ENCODE results near the gene HOXC5. TPM values are rescaled to one million over a fixed set of nuclear protein-coding genes. Genes with fewer than 3 reads are reported as not detected.

Gene HOXC5
- total RNA-seq, 1 experiment from 2014 or later: 0.07 TPM

GRCh38 chr12:54006559-54007220 lies 26.2 kb upstream of the HOXC5 start:
- DNase-seq (ENCODE audit: extremely low read depth, low read depth): no peak

DNA sequence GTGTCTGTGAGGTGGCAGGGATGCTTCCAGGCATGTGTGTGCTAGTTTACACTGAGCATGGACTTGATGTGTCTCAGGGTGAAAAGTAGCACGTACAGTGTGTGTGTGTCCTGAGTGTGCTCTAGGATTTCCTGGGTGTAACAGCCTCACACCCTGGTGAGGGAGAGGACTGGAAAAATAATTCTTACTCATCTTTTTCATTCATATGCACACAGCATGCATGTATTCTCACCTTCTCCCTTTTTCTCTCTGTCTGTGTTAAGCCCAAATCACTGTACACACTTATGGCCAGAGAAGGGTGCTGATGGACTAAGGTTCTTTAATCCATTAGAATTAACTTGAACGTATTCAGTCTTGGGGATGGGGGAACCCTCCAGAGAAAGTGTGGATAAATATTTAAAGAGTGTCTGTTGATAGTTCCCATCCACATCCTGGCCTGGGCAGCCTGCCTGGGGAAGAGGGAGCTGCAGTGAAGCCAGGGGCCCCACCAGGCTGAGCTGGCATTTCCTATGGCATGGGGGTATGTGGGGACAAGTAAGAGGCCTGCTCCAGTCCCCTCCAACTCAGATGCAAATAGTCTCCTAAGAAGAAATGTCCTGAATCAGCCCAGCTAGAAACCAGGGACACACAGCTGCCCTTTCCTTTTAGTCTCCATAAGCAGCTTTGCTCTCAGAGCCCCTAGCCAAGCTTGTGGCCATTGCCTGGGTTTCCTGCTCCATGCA lies 25.2 kb upstream of the HOXC5 start:
- DNase-seq (ENCODE audit: extremely low read depth, low read depth): no peak

- no peak for DNase-seq (ENCODE audit: extremely low read depth, low read depth)
Observed at GRCh38 chr12:54008260-54008552, 24.6 kb upstream of the HOXC5 start.

DNA sequence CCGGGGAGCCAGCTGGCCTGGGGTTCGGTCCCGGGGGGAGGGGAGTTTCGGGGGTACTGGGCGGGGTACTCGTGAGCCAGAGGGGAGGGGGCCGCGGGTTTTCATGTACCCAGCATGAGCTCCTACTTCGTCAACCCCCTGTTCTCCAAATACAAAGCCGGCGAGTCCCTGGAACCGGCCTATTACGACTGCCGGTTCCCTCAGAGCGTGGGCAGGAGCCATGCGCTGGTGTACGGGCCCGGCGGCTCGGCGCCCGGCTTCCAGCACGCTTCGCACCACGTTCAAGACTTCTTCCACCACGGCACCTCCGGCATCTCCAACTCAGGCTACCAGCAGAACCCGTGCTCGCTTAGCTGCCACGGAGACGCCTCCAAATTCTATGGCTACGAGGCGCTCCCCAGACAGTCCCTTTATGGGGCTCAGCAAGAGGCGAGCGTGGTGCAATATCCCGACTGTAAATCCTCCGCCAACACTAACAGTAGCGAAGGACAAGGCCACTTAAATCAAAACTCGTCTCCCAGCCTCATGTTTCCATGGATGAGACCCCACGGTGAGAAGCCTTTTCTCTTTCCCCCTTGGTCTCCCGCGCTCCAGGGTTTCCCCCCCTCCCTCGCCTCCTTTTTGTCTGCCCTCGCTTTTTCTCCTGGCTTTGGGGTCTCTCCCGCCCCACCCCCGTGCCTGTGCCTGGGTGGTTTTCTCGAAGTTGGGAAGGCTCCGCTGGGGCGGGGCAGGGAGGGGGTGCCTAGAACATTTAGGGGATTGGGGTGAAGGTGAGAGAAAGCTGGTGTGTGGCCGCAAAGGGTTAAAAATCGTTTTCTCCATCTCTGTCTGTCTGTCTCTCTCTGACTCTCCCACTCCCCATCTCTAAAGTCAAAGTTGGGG lies 23.4 kb upstream of the HOXC5 start:
- no peak for DNase-seq (ENCODE audit: extremely low read depth, low read depth)

- DNase-seq (ENCODE audit: extremely low read depth, low read depth): no peak
Observed at GRCh38 chr12:54010053-54010971, 22.5 kb upstream of the HOXC5 start.

DNA sequence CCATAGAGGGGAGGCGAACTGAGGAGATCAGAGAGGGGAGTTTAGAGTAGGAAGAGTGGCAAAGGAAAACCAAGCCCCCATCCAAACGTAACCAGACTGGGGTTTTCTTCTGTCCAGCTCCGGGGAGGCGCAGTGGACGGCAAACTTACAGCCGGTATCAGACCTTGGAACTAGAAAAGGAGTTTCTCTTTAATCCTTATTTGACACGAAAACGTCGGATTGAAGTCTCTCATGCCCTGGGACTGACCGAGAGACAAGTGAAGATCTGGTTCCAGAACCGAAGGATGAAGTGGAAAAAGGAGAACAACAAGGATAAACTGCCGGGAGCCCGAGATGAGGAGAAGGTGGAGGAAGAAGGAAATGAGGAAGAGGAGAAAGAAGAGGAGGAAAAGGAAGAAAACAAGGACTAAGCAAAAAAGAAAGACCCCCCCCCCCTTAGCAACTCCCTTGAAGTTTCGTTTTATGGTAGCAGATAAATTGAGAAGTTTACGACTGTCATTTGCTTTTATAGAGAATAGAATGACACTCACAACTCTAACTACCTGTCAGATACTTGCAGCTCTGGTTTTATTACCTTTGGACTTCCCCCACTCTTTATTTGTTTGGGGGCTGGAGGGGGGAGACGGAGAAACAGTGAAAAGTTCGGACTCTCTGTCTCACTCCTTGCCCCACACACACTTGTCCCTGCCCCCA lies 21.7 kb upstream of the HOXC5 start:
- DNase-seq (ENCODE audit: extremely low read depth, low read depth): no peak

GRCh38 chr12:54011665-54012532 lies 21.0 kb upstream of the HOXC5 start:
- no peak for DNase-seq (ENCODE audit: extremely low read depth, low read depth)

DNA sequence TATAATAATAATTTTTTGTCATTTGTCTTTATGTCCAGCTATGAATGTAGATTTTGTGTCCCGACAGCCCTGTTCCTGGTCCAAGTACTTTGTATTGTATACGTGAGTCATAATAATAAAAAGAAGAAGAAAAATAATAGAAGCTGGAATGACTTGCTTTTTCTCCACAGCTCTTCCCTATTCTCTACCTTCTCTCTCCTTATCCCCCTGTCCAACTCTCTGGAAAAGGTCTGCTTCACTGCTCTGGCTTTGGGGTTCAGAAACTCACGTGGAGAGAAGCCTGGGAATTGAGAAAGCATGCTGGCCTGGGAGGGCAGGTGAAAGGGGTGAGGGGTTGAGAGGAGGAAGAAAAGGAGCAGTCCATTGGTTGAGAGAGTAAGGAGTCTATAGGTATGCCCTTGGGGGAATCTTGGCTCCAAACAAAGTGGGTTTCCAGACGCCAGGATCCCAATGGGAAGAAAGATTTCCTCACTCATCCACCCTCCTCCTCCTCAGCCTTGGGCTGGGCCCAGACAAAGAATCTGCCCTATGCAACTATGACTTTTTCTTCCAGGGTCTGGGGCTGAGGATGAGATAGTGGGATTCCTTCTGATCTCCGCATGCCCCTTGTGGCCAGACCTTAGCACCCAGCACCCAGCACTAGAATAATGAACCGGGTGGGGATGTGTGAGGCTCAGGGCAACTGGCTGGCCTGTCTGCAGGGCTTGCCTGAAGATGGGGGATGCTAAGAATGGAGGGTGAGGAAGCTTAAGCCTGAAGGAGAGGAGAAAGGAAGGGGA lies 20.0 kb upstream of the HOXC5 start:
- no peak for DNase-seq (ENCODE audit: extremely low read depth, low read depth)

GRCh38 chr12:54014377-54015017 lies 18.4 kb upstream of the HOXC5 start:
- DNase-seq (ENCODE audit: extremely low read depth, low read depth): no peak

- no peak for DNase-seq (ENCODE audit: extremely low read depth, low read depth)
Observed at GRCh38 chr12:54015018-54015931, 17.6 kb upstream of the HOXC5 start.

GRCh38 chr12:54016051-54016450 lies 16.8 kb upstream of the HOXC5 start:
- DNase-seq (ENCODE audit: extremely low read depth, low read depth): no peak

DNA sequence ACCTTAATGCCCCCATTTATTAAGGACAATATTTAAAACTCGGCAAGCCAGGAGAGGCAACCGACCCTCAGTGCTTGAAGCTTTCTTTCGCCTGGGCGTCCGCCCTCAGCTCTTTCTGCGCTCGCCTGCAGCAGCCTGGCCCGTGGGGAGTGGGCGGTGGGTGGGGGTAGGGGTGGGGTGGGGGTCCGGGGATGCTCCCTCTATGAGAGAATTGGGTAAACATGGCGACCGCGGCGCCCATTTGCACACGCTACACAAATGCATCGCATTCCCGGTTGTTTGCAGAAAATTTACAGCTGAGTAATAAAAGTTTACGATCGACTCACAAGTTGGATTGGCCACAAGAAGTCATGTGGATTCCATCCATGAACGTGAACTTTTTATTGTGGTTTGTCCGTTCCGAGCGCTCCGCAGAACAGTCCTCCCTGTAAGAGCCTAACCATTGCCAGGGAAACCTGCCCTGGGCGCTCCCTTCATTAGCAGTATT lies 16.3 kb upstream of the HOXC5 start:
- DNase-seq (ENCODE audit: extremely low read depth, low read depth): peak; percentile 35

DNA sequence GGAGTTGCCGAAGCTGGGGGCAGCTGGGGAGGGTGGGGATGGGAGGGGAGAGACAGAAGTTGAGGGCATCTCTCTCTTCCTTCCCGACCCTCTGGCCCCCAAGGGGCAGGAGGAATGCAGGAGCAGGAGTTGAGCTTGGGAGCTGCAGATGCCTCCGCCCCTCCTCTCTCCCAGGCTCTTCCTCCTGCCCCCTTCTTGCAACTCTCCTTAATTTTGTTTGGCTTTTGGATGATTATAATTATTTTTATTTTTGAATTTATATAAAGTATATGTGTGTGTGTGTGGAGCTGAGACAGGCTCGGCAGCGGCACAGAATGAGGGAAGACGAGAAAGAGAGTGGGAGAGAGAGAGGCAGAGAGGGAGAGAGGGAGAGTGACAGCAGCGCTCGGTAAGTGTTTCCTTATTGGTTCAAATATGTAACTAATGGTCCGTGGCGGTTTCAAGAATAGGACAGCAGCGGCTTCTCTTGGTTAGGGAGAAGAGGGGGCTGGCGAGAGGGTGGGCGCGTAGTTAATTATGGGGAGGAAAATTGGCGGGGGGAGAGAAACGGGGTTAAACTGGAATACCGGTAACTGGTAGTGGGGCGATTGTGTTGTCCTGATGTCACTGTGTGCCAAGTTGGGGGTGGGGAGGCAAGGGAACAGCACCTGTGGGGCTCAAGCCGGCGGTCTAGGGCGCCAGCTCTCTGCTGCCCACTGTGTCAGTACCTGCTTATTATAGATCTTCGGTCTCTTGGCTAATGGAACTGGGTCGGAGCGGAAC lies 15.6 kb upstream of the HOXC5 start:
- peak; percentile 17 for DNase-seq (ENCODE audit: extremely low read depth, low read depth)

DNA sequence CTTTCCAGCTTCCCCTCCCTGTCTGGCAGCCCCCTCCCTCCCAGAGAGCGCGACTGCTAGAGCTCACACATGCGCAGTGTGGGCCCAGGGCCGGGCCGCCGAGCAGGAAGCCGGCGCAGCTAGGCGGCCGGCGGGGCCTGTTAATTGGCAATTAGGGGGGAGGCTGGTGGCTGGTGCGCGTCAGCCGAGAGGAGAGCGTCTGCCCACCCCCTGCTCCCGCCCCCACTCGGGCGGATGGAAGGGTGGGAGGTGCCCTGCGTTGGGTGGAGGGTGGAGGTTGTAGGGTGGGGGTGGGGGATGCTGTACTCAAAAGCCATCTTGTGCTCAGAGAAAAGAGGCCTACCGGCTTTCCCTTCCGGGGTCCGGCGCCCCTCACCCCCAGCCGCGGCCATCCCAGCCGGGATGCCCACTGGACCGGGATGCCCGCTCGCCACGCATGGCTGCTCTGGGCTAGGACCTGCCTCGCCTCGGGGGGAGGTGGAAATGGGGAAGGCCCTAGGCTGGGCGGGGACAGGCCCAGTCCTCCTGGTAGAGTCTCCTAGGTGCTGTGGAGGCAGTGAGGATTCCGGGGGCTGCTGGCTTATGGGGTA lies 14.9 kb upstream of the HOXC5 start:
- DNase-seq (ENCODE audit: extremely low read depth, low read depth): peak; percentile 75

DNA sequence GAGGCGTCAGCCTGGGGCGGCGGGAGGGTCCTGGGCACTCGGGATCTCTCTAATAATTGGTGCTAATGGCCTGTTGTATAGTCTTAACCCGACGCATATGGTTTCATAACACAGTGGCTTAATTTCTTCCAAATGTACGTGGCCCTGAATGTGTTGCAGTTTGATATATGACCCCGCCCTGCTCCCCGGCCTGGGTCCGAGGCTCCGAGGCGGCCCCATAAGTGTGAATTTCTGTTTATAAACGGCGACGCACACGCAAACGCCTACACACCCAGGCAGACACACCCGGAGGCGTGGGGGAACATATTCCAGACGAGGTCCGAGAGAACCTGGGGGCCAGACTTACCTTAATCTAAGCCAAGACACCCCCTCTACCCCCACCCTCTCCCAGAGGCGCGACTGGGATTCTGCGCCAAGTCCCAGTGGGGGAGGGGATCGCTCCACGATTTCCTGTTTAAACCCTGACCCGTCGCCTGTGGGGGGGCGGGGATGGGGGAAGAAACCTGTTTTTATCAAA lies 14.3 kb upstream of the HOXC5 start:
- no peak for DNase-seq (ENCODE audit: extremely low read depth, low read depth)
